Measurements from ENCODE around the gene GNAI2. TPM values are rescaled to one million over a fixed set of nuclear protein-coding genes. Genes with fewer than 3 reads are reported as not detected.
"Not testable (repeated sequence)": the region's sequence is repeated elsewhere in the genome, so short reads cannot be mapped to it uniquely, and the experiment has no call there.

Gene GNAI2
- total and polyA plus RNA-seq, 12 donors = 109 to 275 (median 166) TPM

DNA sequence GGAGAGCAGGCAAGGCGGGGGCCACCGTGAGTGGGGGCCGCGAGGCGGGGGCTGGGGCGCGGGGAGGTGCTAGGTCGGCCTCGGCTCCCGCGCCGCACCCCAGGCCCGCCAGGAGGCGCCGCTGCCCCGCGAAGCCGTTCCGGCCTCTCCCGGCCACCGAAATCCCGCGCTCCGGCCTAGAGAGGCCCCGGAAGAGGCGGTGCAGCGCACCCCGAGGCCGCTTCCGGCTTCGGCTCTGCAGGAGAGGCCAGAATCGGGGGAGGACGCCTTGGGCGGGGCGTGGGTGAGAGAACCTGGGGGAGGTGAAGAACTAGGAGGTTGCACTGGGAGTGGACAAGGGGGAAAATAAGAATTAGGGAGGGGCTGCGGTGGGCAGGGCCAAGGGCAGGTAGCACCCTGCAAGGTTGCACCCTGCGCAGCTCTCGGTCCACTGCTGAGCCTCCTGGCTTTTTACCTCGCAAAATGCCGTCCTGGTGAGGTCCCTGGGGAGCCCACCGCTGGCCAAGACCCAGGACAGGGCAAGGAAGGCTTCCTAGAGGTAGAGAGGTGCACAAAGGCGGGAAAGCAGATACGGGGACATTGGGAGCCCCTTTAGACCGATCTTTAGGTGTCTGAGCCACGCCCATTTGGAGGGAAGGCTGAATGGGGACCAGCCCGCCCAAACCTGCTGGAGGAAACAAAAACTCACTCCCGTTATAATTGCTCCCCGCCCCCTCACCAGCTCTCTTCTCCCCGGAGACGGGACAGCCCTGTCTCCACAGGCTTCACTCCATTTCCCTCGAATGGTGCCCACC, 8.4 kb upstream of the GNAI2 start:
- H3K4me1 ChIP-seq (replicated peaks in 1 of 2) = peaks cover 0 to 16% of the 10 kb centered on the region in 2 donors
- WGBS, 4 donors = 1 to 4% (median 2%) methylated on average over 20 to 51 of the region's 51 CpGs
- intact Hi-C loops (cut with DNase I) = loop anchor here (1.0 to 5.0 kb wide), 4 partner anchors 19 to 45 kb away; no protein-coding TSS in a partner anchor

DNA sequence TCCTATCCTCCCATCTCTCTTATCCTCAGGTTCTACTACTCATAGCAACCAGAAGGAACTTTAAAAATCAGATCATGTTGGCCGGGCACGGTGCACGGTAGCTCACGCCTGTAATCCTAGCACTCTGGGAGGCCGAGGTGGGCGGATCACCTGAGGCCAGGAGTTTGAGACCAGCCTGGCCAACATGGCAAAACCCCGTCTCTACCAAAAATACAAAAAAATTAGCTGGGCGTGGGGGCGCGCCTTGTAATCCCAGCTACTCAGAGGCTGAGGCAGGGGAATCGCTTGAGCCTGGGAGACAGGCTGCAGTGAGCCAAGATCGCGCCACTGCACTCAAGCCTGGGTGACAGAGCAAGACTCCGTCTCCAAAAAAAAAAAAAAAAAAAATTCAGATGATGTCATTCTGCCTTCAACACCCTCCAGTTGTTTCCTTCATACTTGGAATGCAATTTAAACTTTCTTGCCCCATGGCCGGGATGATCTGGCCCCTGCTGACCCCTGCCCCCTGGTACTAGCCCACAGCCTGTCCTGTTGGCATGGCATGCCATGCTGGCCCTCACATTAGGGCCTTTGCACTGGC, 7.7 kb upstream of the GNAI2 start:
- intact Hi-C loops (cut with DNase I) = loop anchor here in 1 of 2 donors (5.0 kb wide), 1 partner anchor 44 kb away; no protein-coding TSS in a partner anchor
- peak overlapping the region in 2 of 5 donors; percentile 6 to 49 for H3K27ac ChIP-seq
- peaks cover 0 to 16% of the 10 kb centered on the region in 2 donors for H3K4me1 ChIP-seq (replicated peaks in 1 of 2)
- peak overlapping the region in 1 of 4 donors; percentile 82 for H3K4me3 ChIP-seq
- H3K9me3 ChIP-seq (replicated peaks in 1 of 3); H3K36me3 ChIP-seq (replicated peaks in 1 of 2); H3K27me3 ChIP-seq; DNase-seq: not testable (repeated sequence)
- WGBS, 4 donors = 35 to 62% (median 52%) methylated on average over 12 to 15 of the region's 15 CpGs

More for the DNA sequence above, 8.4 kb upstream of the GNAI2 start:
- H3K27ac ChIP-seq = peak overlapping the region in 3 of 5 donors; percentile 6 to 49 (median 48)
- no peaks in the 10 kb centered on the region for H3K9me3 ChIP-seq (replicated peaks in 1 of 3)
- TF ChIP-seq, protein P1, sequence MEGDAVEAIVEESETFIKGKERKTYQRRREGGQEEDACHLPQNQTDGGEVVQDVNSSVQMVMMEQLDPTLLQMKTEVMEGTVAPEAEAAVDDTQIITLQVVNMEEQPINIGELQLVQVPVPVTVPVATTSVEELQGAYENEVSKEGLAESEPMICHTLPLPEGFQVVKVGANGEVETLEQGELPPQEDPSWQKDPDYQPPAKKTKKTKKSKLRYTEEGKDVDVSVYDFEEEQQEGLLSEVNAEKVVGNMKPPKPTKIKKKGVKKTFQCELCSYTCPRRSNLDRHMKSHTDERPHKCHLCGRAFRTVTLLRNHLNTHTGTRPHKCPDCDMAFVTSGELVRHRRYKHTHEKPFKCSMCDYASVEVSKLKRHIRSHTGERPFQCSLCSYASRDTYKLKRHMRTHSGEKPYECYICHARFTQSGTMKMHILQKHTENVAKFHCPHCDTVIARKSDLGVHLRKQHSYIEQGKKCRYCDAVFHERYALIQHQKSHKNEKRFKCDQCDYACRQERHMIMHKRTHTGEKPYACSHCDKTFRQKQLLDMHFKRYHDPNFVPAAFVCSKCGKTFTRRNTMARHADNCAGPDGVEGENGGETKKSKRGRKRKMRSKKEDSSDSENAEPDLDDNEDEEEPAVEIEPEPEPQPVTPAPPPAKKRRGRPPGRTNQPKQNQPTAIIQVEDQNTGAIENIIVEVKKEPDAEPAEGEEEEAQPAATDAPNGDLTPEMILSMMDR (IDR thresholded peaks at IDR 0.05) = peak; percentile 47 to 93 (median 76)
- TF ChIP-seq POLR2A (IDR thresholded peaks at IDR 0.05) = peak in 1 of 2 donors; percentile 25
- H3K27me3 ChIP-seq = no peaks in the 10 kb centered on the region
- peak; percentile 87 to 91 (median 90) for DNase-seq
- peak overlapping the region; percentile 32 to 82 (median 66) for H3K4me3 ChIP-seq
- H3K36me3 ChIP-seq (replicated peaks in 1 of 2) = no peaks in the 10 kb centered on the region

DNA sequence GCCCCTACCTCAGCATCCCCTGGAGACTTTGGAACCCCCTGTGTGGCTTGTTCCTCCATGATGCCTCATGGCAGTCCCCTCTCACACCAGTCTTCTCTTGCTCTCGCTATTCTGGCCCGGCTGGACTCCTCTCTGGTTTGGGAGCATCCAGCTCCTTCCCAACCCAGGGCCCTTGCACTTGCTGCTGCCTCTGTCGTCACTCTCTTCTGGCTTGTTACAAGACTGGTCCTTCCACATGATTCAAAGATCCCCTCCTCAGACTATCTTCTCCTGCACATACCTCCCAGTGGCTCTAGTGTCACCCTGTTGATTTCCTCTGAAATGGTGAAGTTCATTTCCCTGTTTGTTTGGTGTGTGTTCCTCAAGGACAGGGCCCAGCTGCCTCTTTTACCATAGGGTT, 6.5 kb upstream of the GNAI2 start:
- intact Hi-C loops (cut with DNase I) = loop anchor here in 1 of 2 donors (5.0 kb wide), 1 partner anchor 43 kb away; no protein-coding TSS in a partner anchor
- no peak for TF ChIP-seq POLR2A (IDR thresholded peaks at IDR 0.05)
- TF ChIP-seq, protein P1 (IDR thresholded peaks at IDR 0.05) = no peak
- H3K27ac ChIP-seq = peak overlapping the region in 1 of 5 donors; percentile 13
- peaks cover 0 to 16% of the 10 kb centered on the region in 2 donors for H3K4me1 ChIP-seq (replicated peaks in 1 of 2)
- 91 to 94% (median 92%) methylated on average over 3 of the region's 3 CpGs for WGBS, 4 donors
- no peaks in the 10 kb centered on the region for H3K27me3 ChIP-seq
- no peaks in the 10 kb centered on the region for H3K36me3 ChIP-seq (replicated peaks in 1 of 2)
- no peak for DNase-seq
- no peaks in the 10 kb centered on the region for H3K9me3 ChIP-seq (replicated peaks in 1 of 3)
- H3K4me3 ChIP-seq = no peak overlapping the region

DNA sequence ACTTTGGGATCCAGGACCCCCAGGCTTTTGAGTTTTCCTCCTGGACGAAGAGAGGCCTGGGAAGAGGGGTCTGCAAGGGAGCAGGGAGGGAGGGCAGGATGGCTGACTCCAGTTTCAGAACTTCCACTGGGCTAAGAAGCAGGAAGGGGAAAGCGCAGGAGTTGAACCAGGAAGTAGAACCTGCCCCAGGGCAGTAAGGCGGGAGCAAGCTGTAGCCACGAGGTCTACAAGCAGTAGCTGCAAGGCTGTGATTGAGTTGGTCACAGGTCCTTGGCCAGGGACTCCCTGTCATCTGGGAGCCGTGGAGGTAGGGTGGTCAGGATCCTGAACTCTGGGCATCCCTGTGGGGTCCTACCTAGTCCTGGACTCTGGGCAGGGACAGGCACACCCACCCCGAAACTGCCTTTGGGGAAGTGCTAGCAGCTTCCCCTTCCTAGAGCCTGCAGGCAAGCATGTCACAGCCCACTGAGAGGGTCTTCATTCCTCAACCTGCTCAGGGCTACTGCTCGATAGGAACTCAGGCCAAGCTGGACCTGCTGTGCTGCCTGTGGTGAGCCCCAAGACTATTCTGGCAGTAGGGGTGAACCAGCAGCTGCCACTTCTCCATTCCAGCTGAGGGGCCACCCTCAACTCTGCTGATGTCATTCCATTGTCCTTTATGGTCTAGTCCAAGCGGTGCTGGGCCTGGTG, 5.8 kb upstream of the GNAI2 start:
- intact Hi-C loops (cut with DNase I) = loop anchor here in 1 of 2 donors (5.0 kb wide), 1 partner anchor 42 kb away; no protein-coding TSS in a partner anchor
- Histone ChIP-seq H3K27me3 (no peaks in the 10 kb centered on the region), H3K9me3 (replicated peaks in 1 of 3) (no peaks in the 10 kb centered on the region), H3K4me3 (no peak overlapping the region), H3K36me3 (replicated peaks in 1 of 2) (no peaks in the 10 kb centered on the region), H3K27ac (peak overlapping the region in 2 of 5 donors; percentile 13 to 63), H3K4me1 (replicated peaks in 1 of 2) (peaks cover 0 to 18% of the 10 kb centered on the region in 2 donors)
- no peak for DNase-seq
- 73 to 89% (median 80%) methylated on average over 5 to 8 of the region's 8 CpGs for WGBS, 4 donors
- TF ChIP-seq, protein P1 (IDR thresholded peaks at IDR 0.05) = no peak
- no peak for TF ChIP-seq POLR2A (IDR thresholded peaks at IDR 0.05)

Data from adrenal gland (tissue), 12 donors.